HG03159 (cell line): ENCODE results near the gene PCDHB7.
"Not testable (repeated sequence)": the region's sequence is repeated elsewhere in the genome, so short reads cannot be mapped to it uniquely, and the experiment has no call there.

Experiments
- ATAC-seq: cut with Tn5 transposase; IDR thresholded peaks from one replicate; pipeline ENCODE4 v1.9.1; 2021; ENCODE audit warnings: mild to moderate bottlenecking, moderate library complexity; ENCODE audit not compliant: unreplicated experiment

PCDHB7 gene

GRCh38 chr5:141172381-141173204 is at the start of gene PCDHB7:
Gene PCDHB7 (plus strand): TSS chr5:141172644. CDS start chr5:141172836, 192 bp downstream.
- no peak for ATAC-seq

DNA sequence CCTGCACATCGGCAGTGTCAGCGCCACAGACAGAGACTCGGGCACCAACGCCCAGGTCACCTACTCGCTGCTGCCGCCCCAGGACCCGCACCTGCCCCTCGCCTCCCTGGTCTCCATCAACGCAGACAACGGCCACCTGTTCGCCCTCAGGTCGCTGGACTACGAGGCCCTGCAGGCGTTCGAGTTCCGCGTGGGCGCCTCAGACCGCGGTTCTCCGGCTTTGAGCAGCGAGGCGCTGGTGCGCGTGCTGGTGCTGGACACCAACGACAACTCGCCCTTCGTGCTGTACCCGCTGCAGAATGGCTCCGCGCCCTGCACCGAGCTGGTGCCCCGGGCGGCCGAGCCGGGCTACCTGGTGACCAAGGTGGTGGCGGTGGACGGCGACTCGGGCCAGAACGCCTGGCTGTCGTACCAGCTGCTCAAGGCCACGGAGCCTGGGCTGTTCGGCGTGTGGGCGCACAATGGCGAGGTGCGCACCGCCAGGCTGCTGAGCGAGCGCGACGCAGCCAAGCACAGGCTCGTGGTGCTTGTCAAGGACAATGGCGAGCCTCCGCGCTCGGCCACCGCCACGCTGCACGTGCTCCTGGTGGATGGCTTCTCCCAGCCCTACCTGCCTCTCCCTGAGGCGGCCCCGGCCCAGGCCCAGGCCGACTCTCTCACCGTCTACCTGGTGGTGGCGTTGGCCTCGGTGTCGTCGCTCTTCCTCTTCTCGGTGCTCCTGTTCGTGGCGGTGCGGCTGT is 48.9 kb upstream of the PCDHB7 start:
- not testable (repeated sequence) for ATAC-seq

GRCh38 chr5:141127305-141127704 is 45.1 kb upstream of the PCDHB7 start:
- no peak for ATAC-seq

- no peak for ATAC-seq
Measured at GRCh38 chr5:141135030-141135717, 37.3 kb upstream of the PCDHB7 start, which contains the start of gene PCDHB5. Gene PCDHB5 (plus strand): TSS chr5:141135206. CDS start chr5:141135435, 229 bp downstream.

DNA sequence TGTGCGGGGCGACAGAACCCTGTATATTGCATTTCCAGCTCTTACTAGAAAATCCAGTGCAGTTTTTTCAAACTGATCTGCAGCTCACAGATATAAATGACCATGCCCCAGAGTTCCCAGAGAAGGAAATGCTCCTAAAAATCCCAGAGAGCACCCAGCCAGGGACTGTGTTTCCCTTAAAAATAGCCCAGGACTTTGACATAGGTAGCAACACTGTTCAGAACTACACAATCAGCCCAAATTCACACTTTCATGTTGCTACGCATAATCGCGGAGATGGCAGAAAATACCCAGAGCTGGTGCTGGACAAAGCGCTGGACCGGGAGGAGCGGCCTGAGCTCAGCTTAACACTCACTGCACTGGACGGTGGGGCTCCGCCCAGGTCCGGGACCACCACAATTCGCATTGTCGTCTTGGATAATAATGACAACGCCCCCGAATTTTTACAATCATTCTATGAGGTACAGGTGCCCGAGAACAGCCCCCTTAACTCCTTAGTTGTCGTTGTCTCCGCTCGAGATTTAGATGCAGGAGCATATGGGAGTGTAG is 36.7 kb upstream of the PCDHB7 start:
- ATAC-seq = no peak

DNA sequence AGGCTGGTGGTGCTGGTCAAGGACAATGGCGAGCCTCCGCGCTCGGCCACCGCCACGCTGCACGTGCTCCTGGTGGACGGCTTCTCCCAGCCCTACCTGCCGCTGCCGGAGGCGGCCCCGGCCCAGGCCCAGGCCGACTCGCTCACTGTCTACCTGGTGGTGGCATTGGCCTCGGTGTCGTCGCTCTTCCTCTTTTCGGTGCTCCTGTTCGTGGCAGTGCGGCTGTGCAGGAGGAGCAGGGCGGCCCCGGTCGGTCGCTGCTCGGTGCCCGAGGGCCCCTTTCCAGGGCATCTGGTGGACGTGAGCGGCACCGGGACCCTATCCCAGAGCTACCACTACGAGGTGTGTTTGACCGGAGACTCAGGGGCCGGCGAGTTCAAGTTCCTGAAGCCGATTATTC is 35.1 kb upstream of the PCDHB7 start:
- not testable (repeated sequence) for ATAC-seq

DNA sequence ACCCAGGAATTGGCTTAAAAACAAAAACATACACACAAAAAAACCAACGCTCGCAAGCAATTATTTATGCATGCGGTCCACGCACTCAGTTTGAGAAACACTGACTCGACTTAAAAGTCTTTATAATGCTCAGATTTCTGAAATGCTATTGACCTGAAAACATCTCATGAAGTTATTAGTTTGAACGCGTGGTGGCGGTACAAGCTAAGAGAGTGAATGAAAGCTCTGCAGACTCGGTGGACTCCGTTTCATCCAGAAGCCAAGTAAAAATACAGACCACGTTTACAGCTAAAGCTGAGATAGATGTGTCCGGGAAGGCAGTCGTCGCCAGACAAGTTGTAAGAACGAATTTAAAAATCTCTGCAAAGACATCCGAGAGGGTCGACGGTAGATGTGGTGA is 22.6 kb upstream of the PCDHB7 start, which contains the start of gene PCDHB6:
TSS of gene PCDHB6 (plus strand) at position 246 of the 400 bp plus-strand sequence. CDS start 201 bp downstream, outside the sequence.
- no peak for ATAC-seq

DNA sequence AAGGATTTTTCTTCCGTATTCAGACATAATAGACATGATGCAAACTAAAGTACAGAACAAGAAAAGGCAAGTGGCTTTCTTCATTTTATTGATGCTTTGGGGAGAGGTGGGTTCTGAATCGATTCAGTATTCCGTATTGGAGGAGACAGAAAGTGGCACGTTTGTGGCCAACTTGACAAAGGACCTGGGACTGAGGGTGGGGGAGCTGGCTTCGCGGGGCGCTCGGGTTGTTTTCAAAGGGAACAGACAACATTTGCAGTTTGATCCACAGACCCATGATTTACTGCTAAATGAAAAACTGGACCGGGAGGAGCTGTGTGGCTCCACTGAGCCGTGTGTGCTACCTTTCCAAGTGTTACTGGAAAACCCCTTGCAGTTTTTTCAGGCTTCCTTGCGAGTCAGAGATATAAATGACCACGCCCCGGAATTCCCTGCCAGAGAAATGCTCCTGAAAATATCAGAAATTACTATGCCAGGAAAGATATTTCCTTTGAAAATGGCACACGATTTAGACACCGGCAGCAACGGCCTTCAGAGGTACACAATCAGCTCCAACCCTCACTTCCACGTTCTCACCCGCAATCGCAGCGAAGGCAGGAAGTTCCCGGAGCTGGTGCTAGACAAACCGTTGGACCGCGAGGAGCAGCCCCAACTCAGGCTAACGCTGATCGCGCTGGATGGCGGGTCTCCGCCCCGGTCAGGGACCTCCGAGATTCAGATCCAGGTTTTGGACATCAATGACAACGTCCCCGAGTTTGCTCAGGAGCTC is 22.0 kb upstream of the PCDHB7 start:
- no peak for ATAC-seq

GRCh38 chr5:141150993-141151325 is 21.5 kb upstream of the PCDHB7 start:
- ATAC-seq = no peak

DNA sequence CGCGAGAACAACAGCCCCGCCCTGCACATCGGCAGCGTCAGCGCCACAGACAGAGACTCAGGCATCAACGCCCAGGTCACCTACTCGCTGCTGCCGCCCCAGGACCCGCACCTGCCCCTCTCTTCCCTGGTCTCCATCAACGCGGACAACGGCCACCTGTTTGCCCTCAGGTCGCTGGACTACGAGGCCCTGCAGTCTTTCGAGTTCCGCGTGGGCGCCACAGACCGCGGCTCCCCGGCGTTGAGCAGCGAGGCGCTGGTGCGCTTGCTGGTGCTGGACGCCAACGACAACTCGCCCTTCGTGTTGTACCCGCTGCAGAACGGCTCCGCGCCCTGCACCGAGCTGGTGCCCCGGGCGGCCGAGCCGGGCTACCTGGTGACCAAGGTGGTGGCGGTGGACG is 20.8 kb upstream of the PCDHB7 start:
- not testable (repeated sequence) for ATAC-seq

DNA sequence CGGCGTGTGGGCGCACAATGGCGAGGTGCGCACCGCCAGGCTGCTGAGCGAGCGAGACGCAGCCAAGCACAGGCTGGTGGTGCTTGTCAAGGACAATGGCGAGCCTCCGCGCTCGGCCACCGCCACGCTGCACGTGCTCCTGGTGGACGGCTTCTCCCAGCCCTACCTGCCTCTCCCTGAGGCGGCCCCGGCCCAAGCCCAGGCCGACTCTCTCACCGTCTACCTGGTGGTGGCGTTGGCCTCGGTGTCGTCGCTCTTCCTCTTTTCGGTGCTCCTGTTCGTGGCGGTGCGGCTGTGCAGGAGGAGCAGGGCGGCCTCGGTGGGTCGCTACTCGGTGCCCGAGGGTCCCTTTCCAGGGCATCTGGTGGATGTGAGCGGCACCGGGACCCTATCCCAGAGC is 20.3 kb upstream of the PCDHB7 start:
- ATAC-seq = not testable (repeated sequence)

GRCh38 chr5:141155540-141156374 is 16.7 kb upstream of the PCDHB7 start:
- ATAC-seq = no peak

DNA sequence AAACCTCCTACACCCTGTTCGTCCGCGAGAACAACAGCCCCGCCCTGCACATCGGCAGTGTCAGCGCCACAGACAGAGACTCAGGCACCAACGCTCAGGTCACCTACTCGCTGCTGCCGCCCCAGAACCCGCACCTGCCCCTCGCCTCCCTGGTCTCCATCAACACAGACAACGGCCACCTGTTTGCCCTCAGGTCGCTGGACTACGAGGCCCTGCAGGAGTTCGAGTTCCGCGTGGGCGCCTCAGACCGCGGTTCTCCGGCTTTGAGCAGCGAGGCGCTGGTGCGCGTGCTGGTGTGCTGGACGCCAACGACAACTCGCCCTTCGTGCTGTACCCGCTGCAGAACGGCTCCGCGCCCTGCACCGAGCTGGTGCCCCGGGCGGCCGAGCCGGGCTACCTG is 15.1 kb upstream of the PCDHB7 start:
- ATAC-seq = not testable (repeated sequence)

DNA sequence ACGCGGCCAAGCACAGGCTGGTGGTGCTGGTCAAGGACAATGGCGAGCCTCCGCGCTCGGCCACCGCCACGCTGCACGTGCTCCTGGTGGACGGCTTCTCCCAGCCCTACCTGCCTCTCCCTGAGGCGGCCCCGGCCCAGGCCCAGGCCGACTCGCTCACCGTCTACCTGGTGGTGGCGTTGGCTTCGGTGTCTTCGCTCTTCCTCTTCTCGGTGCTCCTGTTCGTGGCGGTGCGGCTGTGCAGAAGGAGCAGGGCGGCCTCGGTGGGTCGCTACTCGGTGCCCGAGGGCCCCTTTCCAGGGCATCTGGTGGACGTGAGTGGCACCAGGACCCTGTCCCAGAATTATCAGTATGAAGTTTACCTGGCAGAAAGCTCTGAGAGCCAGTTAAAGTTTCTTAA is 14.5 kb upstream of the PCDHB7 start:
- ATAC-seq = not testable (repeated sequence)

DNA sequence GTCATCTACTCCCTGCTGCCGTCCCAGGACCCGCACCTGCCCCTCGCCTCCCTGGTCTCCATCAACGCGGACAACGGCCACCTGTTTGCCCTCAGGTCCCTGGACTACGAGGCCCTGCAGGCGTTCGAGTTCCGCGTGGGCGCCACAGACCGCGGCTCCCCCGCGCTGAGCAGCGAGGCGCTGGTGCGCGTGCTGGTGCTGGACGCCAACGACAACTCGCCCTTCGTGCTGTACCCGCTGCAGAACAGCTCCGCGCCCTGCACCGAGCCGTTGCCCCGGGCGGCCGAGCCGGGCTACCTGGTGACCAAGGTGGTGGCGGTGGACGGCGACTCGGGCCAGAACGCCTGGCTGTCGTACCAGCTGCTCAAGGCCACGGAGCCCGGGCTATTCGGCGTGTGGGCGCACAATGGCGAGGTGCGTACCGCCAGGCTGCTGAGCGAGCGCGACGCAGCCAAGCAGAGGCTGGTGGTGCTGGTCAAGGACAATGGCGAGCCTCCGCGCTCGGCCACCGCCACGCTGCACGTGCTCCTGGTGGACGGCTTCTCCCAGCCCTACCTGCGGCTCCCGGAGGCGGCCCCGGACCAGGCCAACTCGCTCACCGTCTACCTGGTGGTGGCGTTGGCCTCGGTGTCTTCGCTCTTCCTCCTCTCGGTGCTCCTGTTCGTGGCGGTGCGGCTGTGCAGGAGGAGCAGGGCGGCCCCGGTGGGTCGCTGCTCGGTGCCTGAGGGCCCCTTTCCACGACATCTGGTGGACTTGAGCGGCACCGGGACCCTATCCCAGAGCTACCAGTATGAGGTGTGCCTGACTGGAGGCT is 2.1 kb downstream of the PCDHB7 start:
- ATAC-seq = not testable (repeated sequence)

DNA sequence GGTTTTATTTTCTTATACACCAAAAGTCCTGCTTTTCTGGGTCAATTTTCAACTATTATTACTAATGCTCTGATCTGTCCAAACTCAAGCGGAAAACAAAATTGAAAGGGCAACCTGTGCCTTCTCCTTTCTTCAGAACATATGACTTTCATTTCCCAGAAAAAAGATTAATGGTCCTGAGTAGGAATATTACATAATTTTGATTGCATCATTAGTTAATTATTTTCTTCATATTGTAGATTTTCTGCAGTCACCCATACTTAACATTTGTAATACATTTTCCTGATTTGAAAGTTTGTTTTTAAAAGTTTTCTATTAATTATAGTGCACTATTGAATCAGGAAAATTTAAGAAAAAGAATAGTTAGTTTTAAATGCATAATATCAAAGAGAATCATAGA is 3.5 kb downstream of the PCDHB7 start:
- no peak for ATAC-seq

DNA sequence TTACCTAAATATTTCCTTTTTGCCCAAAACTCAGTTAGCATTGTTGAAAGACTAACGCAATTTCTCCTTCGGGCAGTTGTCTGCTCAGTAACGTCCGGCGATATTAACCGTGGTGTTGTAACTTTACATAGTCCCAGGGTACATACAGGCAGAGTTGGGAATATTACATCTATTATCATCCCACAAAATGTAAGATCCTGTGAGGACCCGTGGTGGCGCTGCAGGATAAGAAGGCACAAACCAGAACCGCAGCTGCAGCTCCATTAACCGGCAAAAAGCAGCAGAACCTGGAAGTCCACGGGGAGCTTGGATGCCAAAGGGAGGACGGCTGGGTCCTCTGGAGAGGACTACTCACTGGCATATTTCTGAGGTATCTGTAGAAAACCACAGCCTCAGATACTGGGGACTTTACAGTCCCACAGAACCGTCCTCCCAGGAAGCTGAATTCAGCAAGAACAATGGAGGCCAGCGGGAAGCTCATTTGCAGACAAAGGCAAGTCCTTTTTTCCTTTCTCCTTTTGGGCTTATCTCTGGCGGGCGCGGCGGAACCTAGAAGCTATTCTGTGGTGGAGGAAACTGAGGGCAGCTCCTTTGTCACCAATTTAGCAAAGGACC is 5.2 kb downstream of the PCDHB7 start, which contains the start of gene PCDHB8:
TSS of gene PCDHB8 (plus strand) at position 214 of the 615 bp plus-strand sequence. CDS start at position 459, 245 bp downstream.
- not testable (repeated sequence) for ATAC-seq

- ATAC-seq = not testable (repeated sequence)
Measured at GRCh38 chr5:141179371-141179770, 6.9 kb downstream of the PCDHB7 start.
